Activated T-cell treated with anti-CD3 and anti-CD28 coated beads, Interleukin-2, amount 50 U/mL, for 72 hours (primary cell): Measurements from ENCODE around the gene SIM1. TPM values are rescaled to one million over a fixed set of nuclear protein-coding genes. Genes with fewer than 3 reads are reported as not detected.
A peak's percentile ranks its signal among the peaks of the same experiment; 100 is the strongest.

ENCODE experiments used
- ATAC-seq, 2 donors: fragments of 150-1000 bp; cut with Tn5 transposase; replicated peaks in 1 of 2; 2 replicates each; pipeline ENCODE4 v1.10.0; 2021; ENCODE audit warnings: moderate library complexity in 2 of 2, mild to moderate bottlenecking in 1 of 2
- DNase-seq, 2 donors: peaks; one replicate each; pipeline ENCODE4 v3.0.0; 2021 to 2022; ENCODE audit warnings: mixed read lengths in 1 of 2
- H3K27ac Mint-ChIP-seq: one replicate; pipeline ENCODE4 v1.8.0; 2022; ENCODE audit warnings: mild to moderate bottlenecking, moderate library complexity, mixed read lengths
- H3K27me3 Mint-ChIP-seq: one replicate; pipeline ENCODE4 v1.8.0; 2022; ENCODE audit warnings: low read depth, mixed read lengths
- H3K36me3 Mint-ChIP-seq, 2 donors: one replicate each; pipeline ENCODE4 v1.8.0; 2022; ENCODE audit warnings: mixed read lengths in 2 of 2, mild to moderate bottlenecking in 1 of 2; ENCODE audit not compliant: insufficient read depth in 2 of 2
- H3K4me1 Mint-ChIP-seq: one replicate; pipeline ENCODE4 v1.8.0; 2022; ENCODE audit warnings: low read depth, mixed read lengths
- H3K4me3 Mint-ChIP-seq, 2 donors: one replicate each; pipeline ENCODE4 v1.8.0; 2022; ENCODE audit warnings: mild to moderate bottlenecking in 2 of 2, mixed read lengths in 2 of 2, moderate library complexity in 2 of 2
- H3K9me3 Mint-ChIP-seq, 2 donors: one replicate each; pipeline ENCODE4 v1.8.0; 2022; ENCODE audit warnings: mixed read lengths in 2 of 2
- total RNA-seq, 2 donors: library from RNA; stranded (reverse); gene quantifications; one replicate each; pipeline ENCODE4 v1.2.3, GENCODE V29; 2022

Gene SIM1
- total RNA-seq, 2 donors from 2014 or later: 0.07 TPM; not detected in 1

DNA sequence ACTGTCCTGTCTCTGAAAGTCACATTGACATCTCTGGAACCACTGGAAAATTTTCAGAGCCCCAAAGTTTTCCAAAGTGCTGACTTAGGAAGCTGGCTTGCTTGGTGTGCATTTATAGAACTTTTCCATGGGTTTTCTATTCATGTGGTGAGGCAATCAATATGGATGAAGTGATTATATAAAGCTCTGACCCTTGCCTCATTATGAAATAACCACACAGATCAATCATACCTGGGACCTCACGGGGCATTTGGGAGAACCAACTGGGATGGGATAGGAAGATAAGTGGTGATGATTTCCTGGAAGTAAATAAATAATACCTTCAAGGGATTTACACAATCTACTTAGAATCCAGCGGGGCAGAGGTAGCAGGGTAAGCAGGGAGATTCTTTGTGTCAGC lies 22.9 kb upstream of the SIM1 start:
- DNase-seq (no peak), ATAC-seq (no peak)
- H3K4me3 Mint-ChIP-seq: no peak overlapping the region

DNA sequence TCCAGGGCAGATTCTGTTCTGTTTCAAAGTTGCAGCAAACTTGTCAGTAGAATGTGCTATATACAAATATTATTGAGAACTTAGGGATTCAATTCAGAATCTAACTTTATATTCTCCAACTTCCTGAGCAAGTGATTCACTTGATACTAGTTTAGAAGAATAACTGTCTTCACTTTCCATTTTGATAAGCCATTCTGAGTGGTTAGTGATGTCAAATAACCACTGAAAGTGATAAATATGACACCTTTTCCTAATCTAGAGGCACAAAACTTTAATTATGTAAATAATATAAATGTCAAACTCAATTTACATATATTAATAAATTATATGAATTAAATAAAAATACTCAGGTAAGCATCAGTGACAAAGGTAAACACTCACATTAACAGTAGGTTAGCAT lies 20.5 kb upstream of the SIM1 start:
- Mint-ChIP-seq H3K36me3 (no peaks in the 10 kb centered on the region), H3K4me1 (peaks cover 10% of the 10 kb centered on the region), H3K4me3 (no peak overlapping the region), H3K27ac (no peak overlapping the region), H3K9me3 (no peaks in the 10 kb centered on the region), H3K27me3 (peaks cover 61% of the 10 kb centered on the region)
- DNase-seq (no peak), ATAC-seq (no peak)

More for the DNA sequence above, 22.9 kb upstream of the SIM1 start:
- H3K27ac Mint-ChIP-seq: no peak overlapping the region
- peaks cover 10% of the 10 kb centered on the region for H3K4me1 Mint-ChIP-seq
- no peaks in the 10 kb centered on the region for H3K36me3 Mint-ChIP-seq
- peaks cover 62% of the 10 kb centered on the region for H3K27me3 Mint-ChIP-seq
- H3K9me3 Mint-ChIP-seq: no peaks in the 10 kb centered on the region

DNA sequence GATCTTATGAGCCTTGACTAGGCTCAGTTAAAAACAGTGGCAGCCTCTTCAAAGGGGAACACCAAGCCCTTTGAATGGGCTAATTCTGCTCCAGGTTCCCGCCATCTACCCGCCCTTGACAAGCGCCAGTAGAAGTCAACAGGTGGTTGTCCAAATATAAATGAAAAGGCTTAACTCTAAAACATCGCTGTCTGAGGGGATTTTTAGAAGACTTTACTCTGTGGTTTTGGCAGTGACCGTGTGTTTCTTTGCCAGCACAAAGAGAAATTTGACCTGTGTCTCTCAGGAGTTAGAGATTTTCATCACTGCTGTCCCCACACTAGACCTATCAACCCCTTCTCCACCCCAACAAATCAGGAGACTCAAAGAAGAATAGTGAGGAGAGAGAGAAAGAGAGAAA lies 19.8 kb upstream of the SIM1 start:
- Mint-ChIP-seq H3K36me3 (no peaks in the 10 kb centered on the region), H3K27me3 (peaks cover 58% of the 10 kb centered on the region), H3K27ac (no peak overlapping the region), H3K4me3 (no peak overlapping the region), H3K9me3 (no peaks in the 10 kb centered on the region), H3K4me1 (peaks cover 10% of the 10 kb centered on the region)
- DNase-seq (no peak), ATAC-seq (no peak)

DNA sequence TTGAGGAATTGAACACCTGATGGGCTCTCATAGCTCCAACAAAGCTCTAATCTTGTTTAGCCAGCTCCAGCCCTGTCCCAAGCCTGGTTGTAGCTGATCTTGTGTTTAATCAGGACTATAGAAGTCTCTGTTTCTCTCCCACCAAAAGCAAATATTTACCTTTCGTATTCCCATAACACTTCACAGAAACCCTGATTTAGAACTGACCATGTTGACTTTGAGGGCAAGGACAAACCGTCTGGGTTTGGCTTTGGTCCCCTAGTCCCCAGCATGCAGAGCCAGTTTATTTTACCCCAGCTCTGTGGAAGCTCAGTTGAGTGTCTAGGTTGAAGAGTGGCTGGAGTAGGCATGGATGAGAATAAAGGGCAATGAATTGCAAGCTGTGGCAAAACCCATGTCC lies 18.0 kb upstream of the SIM1 start:
- H3K9me3 Mint-ChIP-seq: no peaks in the 10 kb centered on the region
- no peak for ATAC-seq
- peaks cover 10% of the 10 kb centered on the region for H3K4me1 Mint-ChIP-seq
- no peak for DNase-seq
- no peaks in the 10 kb centered on the region for H3K36me3 Mint-ChIP-seq
- H3K27me3 Mint-ChIP-seq: peaks cover 45% of the 10 kb centered on the region
- no peak overlapping the region for H3K27ac Mint-ChIP-seq
- H3K4me3 Mint-ChIP-seq: no peak overlapping the region

DNA sequence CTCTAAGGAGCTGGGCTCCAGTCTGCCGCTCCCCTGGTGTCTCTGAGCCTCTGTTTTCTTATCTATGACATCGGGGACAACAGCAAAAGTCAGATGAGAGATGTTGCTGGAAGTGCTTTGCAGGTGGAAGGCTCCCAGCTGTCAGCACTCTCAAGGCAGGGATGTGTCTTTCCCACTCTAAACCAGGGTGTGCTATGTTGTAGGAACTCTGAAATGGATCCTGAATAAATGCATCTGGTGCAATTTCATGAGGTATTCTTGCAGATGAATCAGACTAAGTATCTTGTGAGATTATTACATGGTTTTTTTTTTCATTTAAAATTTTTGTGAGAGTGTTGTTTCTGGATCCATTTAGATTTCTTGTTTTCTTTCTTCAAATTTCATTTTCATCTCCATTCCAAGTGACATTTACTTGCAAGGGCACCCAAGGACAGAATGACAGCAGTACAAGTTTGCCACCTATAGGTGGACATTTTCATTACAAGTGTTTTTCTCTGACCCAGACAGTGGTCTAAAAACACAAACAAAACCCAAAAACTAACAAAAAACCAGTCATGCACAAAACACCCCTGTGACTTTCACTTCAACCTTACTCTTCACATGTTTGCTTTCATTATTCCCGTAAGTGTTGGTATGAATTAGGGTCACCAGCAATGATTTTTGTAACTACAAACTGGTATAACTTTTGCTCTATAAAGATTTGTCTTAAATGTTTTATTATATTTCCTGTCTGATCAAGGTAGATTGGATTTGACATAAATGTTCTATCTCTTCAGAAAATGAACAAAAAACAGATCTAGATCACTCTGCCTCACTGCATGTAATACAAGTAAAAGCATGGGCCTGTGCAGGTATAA lies 14.7 kb upstream of the SIM1 start:
- no peak overlapping the region for H3K27ac Mint-ChIP-seq
- ATAC-seq (peak in 1 of 2 donors; percentile 33), DNase-seq (no peak)
- peaks cover 12% of the 10 kb centered on the region for H3K4me1 Mint-ChIP-seq
- no peak overlapping the region for H3K4me3 Mint-ChIP-seq
- no peaks in the 10 kb centered on the region for H3K9me3 Mint-ChIP-seq
- no peaks in the 10 kb centered on the region for H3K36me3 Mint-ChIP-seq
- peaks cover 48% of the 10 kb centered on the region for H3K27me3 Mint-ChIP-seq

DNA sequence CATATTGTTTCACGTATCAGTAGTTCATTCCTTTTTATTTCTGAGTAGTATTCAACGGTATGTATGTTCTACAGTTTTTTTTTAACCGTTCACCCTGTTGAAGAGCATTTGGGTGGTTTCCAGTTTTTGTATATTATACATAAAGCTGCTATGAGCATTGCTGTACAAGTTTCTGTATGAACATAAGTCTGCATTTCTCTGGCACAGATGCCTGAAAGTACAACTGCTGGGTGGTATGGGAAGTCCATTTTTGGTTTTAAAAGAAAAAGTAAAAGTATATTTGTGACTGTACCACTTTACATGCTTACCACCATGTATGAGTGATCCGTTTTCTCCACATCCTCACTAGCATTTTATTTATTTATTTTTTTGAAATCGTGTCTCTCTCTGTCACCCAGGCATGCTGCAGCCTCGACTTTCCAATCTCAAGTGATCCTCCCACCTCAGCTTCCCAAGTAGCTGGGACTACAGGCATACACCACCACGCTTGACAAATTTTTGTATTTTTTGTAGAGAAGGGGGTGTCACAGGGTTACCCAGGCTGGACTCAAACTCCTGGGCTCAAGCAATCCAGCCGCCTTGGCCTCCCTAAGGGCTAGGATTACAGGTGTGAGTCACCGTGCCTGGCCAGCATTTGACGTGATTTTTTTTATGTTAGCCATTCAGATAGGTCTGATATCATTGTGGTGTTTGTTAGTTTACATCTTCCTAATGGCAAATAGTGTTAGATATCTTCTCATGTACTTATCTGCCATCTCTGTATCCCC lies 11.0 kb upstream of the SIM1 start:
- DNase-seq: no peak
- peaks cover 0 to 2% of the 10 kb centered on the region in 2 donors for H3K36me3 Mint-ChIP-seq
- H3K4me3 Mint-ChIP-seq: peak overlapping the region in 1 of 2 donors; percentile 60
- H3K27me3 Mint-ChIP-seq: peaks cover 64% of the 10 kb centered on the region
- peak; percentile 64 to 77 for ATAC-seq
- H3K27ac Mint-ChIP-seq: no peak overlapping the region
- H3K9me3 Mint-ChIP-seq: no peaks in the 10 kb centered on the region
- H3K4me1 Mint-ChIP-seq: peaks cover 30% of the 10 kb centered on the region

DNA sequence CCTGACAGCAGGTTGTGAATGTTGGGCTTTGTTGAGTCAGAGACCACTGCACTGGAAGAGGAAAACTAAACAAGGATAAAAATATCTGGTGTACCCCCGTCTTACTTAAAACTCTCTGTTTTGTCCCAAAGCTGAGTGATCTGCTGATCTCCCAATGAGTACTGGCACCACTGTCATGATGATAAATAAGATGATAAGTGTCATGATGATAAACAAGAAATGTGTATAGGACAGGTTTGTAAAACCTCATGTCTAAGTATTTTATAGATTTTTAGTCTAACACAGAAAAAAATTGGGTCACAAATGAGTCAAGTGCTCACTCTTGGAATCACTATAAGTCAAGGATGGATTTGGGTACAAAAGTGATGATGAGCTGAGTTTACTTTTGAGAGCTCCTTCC lies 8.5 kb upstream of the SIM1 start:
- H3K27ac Mint-ChIP-seq: peak overlapping the region; percentile 25
- ATAC-seq (peak; percentile 30 to 60), DNase-seq (no peak)
- peaks cover 0 to 2% of the 10 kb centered on the region in 2 donors for H3K9me3 Mint-ChIP-seq
- H3K36me3 Mint-ChIP-seq: peaks cover 0 to 4% of the 10 kb centered on the region in 2 donors
- peaks cover 30% of the 10 kb centered on the region for H3K4me1 Mint-ChIP-seq
- H3K27me3 Mint-ChIP-seq: peaks cover 90% of the 10 kb centered on the region
- H3K4me3 Mint-ChIP-seq: peak overlapping the region in 1 of 2 donors; percentile 54

- Mint-ChIP-seq H3K4me1 (peaks cover 35% of the 10 kb centered on the region), H3K9me3 (peaks cover 0 to 2% of the 10 kb centered on the region in 2 donors), H3K27me3 (peaks cover 91% of the 10 kb centered on the region), H3K36me3 (peaks cover 0 to 4% of the 10 kb centered on the region in 2 donors), H3K27ac (no peak overlapping the region), H3K4me3 (peak overlapping the region in 1 of 2 donors; percentile 23)
- DNase-seq: peak; percentile 59 to 62
- ATAC-seq: peak; percentile 70 to 83
Measured at GRCh38 chr6:100472674-100473073, 8.0 kb upstream of the SIM1 start.

DNA sequence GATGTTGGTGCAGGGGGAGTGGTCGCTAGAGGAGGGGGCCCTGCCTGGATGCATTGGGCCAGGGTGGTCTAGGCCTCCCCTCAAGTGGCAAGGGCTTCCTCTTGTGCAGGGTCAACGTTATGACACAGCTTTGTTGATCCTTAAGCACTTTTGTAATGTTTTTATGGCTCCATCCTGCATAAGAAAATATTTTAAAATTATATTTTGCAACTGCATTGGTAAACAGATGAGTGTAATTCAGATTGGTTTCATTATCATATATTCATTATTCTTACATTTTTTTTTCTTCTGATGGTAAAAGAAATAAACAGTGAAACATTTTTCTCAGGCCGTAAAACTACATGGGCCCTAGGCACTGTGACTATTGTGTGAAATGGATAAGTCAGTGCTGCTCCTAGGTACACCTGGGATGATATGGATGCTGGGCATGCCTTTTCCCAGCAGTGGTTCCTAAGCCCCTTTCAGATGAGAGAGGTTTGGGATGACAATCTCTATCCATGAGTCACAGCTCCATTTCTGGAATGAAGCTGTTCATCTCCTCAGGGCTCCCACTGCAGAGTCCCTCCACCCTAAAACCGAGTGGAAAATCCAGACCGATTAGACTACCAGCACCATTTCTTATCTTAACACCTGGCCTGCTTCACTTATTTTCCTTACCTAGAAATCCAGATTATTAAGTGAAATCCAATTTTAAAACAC lies 5.8 kb upstream of the SIM1 start:
- peaks cover 50% of the 10 kb centered on the region for H3K4me1 Mint-ChIP-seq
- H3K36me3 Mint-ChIP-seq: peaks cover 7 to 9% of the 10 kb centered on the region in 2 donors
- no peak overlapping the region for H3K4me3 Mint-ChIP-seq
- no peak for DNase-seq
- H3K27ac Mint-ChIP-seq: no peak overlapping the region
- peaks cover 3 to 7% of the 10 kb centered on the region in 2 donors for H3K9me3 Mint-ChIP-seq
- ATAC-seq: no peak
- peaks cover 97% of the 10 kb centered on the region for H3K27me3 Mint-ChIP-seq

GRCh38 chr6:100469101-100469859 lies 4.6 kb upstream of the SIM1 start:
- Mint-ChIP-seq H3K9me3 (peaks cover 3 to 7% of the 10 kb centered on the region in 2 donors), H3K4me1 (peaks cover 50% of the 10 kb centered on the region), H3K27ac (no peak overlapping the region), H3K4me3 (no peak overlapping the region), H3K27me3 (peaks cover 94% of the 10 kb centered on the region), H3K36me3 (peaks cover 8 to 11% of the 10 kb centered on the region in 2 donors)
- ATAC-seq (no peak), DNase-seq (no peak)

DNA sequence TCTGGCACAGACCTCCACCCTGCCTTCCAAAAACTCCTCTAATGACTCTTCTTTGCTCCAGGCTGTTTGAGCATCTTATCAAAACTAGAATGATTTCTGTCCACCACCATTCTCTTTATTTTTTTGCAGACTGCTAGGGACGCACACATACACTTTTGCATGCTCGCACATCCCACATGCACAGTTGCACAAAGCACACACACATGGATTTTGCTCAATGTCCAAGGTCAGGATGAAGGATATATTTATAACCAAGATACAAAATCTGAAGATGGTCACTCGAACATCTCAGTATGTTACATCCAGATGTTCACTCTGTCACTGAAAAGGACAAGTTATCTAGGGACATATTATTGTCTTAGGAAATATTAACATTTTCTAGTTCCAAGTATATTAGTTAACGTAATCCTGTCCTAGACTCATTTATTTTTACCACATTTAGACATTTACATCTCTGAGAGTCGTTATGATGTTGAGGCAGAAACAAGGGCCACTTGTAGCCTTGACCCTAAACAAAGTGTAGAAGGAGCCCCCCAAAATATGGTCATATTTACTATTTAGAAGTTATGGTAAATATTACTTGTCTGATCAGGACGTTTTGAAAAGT lies 3.4 kb upstream of the SIM1 start:
- Mint-ChIP-seq H3K4me3 (no peak overlapping the region), H3K27ac (no peak overlapping the region), H3K9me3 (peaks cover 3 to 7% of the 10 kb centered on the region in 2 donors), H3K27me3 (peaks cover 94% of the 10 kb centered on the region), H3K36me3 (peaks cover 11% of the 10 kb centered on the region in 2 donors), H3K4me1 (peaks cover 46% of the 10 kb centered on the region)
- ATAC-seq: no peak
- DNase-seq: no peak
